Measurements from ENCODE around the gene RIC1.
"Not testable (repeated sequence)": the region's sequence is repeated elsewhere in the genome, so short reads cannot be mapped to it uniquely, and the experiment has no call there.

The RIC1 gene

DNA sequence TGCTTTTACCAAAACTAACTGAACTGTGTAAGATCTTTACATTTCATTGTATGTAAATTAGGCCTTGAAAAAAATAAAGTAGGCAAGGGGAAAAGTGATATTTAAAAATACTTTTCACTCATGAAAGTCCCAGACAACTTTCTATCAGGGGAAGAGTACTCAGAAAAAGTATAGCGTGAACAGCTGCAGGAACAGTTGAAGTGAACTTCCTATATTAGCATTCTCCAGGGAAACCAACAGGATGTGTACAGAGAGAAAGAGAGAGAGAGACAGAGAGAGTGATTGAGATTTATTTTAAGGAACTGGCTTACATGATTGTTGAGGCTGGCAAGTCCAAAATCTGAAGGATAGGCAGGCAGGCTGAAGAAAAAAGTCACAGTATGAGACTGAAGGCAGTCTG lies 162.0 kb downstream of the RIC1 start:
- no peak for DNase-seq

DNA sequence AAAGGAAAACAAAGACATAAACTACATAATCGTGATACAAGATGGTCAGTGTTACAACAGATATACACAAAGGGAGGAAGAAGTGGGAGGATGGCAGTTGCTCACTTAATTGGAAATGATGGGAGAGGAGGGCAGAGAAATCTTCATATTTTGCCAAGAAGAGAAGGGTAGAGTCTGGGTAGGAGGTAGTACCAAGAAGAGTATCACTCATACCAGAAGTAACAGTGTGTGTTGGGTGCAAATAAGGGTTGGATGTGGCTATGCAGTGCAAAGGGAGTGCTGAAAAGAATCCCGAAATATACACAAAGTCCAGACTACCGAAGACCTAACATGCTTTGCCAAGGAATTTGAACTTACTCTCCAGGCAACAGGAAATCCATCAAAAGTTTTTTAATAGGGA lies 163.0 kb downstream of the RIC1 start:
- no peak for DNase-seq

DNA sequence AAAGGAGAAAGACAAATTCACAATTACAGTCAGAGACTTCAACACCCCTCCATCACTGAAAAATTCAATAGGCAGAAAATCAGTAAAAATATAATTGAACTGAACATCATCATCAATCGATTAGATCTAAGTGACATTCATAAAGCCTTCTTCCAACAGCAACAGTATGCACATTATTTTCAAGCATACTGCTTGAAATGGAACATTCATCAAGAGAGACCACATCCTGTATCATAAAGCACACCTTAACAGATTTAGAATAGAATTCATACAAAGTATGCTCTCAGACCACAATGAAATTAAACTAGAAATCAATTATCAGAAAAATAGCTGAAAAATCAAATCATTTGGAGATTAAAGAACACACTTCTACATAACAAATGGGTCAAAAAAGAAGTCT lies 164.9 kb downstream of the RIC1 start:
- no peak for DNase-seq

DNA sequence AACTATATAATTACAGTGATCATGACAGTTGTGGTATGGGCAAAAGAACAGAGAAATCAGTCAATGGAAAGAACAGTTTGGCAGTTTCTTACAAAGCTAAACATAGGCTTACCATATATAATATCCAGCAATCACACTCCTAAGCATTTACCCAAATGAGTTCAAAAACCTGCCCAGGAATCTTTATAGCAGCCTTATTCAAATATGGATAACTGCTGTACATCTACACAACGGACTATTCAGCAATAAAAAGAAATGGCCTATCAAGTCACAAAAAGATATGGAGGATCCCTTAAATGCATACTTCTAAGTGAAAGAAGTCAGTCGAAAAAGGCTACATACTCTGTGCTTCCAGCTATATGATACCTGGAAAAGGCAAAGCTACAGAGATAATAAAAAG lies 167.4 kb downstream of the RIC1 start:
- no peak for DNase-seq

DNA sequence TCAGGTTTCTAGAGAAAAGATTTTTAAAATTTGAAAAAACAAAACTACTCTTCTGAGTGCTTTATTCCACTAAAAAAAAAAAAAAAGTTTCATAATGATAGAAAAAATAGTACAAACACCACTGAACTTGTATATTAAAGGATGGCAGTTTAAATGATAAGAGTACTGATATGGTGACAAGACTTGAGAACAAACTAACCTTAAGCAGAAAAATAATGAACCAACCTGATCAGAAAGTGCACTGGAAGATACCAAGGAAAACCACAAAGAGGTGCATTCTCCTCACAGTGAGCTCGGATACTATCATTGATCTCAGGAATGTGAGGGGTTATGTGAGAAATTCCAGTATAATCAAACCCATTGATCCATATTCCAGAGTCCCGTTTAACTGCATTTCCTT lies 169.7 kb downstream of the RIC1 start:
- DNase-seq, result no peak

DNA sequence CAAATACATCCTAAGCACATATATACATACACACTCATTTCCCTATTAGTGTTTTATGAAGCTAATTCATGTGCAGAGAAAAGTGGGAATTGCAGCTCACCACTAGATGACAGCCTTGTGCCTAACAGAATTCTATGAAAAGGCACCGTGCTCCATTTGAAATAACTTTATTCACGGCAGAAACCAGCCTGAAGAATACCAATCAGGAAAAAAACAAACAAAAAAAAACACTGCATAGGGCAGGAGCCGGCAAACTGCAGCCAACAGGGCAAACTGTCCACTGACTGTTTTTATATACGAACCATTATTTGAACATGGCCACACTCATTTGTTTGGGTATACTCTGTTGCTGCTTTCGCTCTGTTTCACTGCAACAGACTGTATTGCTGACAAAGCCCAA lies 170.4 kb downstream of the RIC1 start:
- peak in 1 of 2 experiments; percentile 2 for DNase-seq

DNA sequence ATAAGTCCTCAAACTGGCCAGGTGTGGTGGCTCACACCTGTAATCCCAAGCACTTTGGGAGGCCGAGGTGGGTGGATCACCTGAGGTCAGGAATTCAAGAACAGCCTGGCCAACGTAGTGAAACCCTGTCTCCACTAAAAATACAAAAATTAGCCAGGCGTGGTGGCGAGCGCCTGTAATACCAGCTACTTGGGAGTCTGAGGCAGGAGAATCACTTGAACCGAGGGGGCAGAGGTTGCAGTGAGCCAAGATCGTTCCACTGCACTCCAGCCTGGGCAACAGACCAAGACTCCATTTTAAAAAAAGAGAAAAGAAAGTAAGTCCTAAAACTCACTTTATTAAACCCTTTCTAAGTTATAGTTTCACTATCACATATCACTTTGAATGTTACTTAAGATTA lies 171.5 kb downstream of the RIC1 start:
- not testable (repeated sequence) for DNase-seq

DNA sequence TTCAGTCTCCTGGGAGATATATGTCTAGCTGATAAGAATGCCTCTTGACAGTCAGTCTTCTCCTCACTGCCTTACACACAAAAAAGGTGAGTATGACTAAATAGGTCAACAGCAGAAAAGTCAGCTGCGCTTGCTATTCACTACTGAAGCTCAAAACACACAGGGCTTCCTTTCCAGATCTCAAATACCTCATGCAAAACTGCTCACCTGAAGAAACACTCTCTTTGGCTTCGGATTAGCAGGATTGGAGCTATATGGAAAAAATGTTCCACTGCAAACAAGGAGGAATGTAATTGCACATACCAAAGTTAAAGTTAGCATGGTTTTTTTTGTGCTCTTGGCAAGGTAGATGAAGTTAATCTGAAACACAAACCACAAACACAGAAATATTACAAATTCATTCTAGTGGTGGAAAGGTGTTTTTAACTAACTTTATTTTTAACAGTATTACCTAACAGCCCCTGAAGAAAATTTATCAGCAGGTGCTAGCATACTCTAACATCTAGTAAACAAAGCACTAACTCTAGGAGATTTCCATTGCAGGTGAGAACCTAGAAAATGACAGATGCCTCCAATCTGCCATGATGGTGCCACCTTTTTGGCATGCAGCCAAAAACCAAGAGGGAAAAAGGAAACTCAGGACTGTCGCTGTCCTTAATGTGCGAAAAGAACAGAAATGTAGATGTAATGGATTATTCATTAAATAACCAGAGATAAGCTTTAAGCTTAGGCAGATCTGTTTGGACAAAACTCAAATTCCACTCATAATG lies 172.2 kb downstream of the RIC1 start:
- no peak for DNase-seq

DNA sequence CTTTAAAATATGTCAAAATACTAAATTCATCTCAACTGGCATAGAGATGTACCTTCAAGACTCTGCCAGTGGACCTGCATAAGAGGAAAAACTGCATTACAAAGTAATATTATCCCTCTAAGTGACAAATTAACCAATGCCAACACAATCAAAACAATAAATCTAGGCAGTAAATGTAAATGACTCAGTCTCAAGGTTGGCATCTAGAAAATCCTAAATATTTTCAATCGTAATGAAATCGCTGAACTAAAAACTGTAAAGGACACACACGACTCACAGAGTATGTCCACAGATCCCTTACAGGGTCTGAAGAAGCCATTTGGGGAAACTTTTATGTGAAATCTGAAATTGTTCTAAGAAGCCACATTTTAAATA lies 172.8 kb downstream of the RIC1 start:
- no peak for DNase-seq

DNA sequence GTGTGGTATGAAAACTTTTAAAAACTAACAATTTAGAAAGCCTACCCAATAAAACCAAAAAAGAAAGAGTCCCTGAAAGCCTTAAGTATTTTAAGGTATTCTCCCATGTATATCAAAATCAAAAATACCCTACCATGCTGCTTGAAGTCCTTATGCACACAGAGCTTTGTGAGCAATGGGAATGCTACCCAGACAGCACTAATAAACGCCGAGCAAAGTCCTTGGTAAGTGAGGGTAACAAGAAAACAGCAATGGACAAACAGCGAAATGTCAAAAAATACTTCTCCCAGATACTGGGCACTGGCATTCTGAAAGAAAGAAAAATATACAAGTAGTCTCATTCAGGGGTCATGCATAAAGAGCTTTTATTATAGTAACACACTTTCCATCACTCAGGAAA lies 176.6 kb downstream of the RIC1 start:
- no peak for DNase-seq

DNA sequence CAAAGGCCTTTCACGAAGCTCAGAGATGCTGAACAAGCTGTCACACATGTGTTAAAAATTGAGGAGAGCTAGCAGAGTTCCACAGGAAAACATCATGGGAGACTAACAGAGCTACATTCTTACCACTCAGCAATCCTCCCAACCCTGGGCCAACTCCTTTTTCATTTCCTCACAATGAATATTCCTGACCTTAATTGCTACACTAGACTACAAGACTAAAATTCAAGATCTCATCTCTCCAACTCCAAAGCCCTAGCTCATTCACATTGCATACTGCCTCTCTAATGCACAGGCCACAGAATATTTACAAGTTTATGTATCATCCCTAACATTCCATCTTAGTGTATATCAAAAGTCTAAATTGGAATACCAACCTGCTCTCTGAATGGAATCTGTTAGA lies 182.8 kb downstream of the RIC1 start:
- DNase-seq, result no peak

DNA sequence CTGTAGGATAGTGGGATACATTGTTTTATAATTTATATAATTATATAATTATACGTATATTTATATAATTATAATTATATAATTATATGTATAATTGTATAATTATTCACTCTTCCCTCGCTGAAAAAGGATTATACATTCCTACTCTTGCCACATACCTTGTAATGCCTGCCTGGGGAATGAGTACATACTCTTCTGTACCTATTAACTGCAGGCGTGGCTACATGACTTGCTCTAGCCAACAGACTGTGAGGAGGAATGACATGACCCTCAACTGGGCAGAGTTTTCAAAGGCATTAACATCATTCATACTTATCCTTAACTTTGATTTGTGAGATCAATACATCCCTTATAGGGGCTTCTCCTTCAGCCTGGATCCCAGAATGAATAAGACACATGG lies 184.9 kb downstream of the RIC1 start:
- DNase-seq, result no peak

DNA sequence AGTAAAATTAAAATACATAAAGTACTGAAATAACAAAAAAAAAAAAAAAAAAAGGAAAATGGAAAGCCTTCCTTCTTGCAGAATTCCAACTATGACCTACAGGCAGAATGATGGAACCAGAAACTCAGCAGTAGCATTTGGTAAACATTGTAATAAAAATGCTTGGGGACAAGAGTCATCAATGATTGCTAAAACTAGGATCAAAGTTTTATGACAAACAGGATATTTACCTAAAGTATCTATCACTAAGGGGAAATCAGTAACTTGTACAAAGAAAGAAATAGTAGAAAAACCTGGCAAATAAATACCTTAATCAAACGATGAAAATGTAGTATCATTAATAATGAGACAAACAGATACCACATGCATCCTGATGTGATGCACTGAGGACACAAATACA lies 186.6 kb downstream of the RIC1 start:
- no peak for DNase-seq

DNA sequence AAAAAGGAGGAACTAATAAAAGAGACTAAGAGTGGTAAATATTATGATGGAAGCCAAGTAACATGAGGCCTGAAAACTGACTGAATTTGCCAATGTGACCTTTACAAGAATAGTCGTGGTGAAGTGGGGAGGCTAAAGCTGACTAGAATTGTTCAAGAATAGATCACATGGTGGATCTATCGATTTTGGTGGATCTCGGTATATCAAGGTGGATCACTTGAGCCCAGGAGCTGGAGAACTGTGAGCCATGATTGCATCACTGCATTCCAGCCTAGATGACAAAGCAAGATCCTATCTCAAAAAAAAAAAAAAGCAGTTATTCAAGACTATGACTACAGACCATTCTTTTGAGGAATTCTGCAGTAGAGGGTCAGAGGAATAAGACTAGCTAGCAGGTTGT lies 189.0 kb downstream of the RIC1 start:
- DNase-seq, result no peak

DNA sequence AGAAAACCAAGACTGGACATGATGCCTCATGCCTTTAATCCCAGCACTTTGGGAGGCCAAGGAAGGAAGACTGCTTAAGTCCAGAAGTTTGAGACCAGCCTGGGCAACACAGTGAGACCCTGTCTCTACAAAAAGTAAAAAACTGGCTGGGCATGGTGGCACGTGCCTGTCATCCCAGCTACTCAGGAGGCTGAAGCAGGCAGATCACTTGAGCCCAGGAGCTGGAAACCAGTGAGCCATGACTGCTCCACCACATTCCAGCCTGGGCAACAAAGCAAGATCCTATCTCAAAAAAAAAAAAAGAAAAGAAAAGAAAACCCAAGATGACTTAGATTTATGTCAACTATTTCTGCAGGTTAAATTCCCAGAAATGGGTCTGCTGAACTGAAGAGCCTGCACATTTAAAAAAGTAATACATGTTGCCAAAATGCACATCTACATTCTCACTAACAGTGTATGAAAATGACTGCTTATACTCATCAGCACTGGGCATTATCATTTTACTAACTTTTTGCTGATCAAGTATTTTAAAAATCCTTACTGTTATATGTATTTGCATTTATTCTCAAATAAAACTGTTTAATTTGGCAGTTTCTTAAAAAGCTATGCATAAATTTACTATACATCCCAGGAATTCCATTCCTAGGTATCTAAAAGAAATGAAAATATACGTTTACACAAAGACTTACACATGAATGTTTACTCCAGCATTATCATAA lies 189.7 kb downstream of the RIC1 start:
- DNase-seq, result no peak

DNA sequence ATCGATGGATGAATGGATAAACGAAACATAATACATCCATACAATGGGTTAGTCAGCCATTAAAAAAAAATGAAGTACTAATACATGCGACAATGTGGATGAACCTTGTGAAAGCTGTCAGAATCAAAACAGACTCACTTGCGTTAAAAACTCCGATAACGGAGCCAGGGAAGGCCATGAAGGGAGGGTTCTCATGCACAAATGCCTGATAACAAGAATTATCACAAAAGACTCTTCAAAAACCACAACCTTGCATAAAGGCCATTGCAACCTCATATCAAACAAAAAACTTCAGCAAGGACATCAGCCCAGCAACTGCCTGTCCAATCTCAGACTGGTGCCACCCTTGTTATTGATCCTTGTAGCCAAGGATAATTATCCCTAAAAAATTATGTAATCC lies 190.3 kb downstream of the RIC1 start:
- DNase-seq, result no peak

DNA sequence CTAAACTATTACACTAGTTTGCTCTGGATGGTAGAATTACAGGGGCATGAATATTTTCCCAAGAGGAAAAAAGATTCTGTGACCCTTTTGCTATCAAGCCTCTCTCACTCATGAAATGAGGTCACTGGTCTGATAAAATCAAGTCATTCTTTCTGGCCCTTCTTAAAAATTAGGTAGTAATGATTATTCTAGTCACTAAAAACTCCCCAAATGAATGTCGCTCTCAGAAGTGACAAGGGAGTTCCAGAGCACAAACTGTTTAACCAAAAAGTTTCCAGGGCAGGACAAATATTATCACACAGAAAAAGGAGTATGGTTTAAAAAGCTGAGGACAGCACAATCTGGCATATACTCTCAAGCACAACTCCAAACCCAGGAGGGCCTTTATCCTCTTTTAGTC lies 191.5 kb downstream of the RIC1 start:
- DNase-seq, result no peak

DNA sequence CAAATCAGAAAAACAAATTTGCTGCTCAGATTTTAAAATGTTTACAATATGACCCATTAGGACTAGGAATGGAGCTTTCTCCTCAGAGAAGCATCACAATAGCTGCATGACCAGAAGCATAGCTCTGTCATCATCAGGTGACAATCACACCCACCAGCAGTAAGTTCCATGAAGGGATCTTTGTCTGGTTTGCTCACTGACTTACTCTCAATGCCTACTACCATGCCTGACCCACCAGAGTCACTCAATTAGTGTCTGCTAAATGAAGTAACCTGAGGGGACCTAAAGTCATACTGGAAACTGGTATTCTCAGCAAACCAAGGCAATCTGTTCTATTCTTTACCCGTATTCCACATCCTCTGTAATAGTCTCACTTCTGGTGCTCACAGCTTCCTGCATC lies 196.3 kb downstream of the RIC1 start:
- no peak for DNase-seq

Measured in SW 1271 (cell line).